Fibroblast of peridontal ligament (primary cell): ENCODE results near the gene VSX2.

Experiments
- DNase-seq: peaks from one replicate; pipeline ENCODE4 v3.0.0-alpha.2; 2010; ENCODE audit errors: extremely low read depth

The VSX2 gene

DNA sequence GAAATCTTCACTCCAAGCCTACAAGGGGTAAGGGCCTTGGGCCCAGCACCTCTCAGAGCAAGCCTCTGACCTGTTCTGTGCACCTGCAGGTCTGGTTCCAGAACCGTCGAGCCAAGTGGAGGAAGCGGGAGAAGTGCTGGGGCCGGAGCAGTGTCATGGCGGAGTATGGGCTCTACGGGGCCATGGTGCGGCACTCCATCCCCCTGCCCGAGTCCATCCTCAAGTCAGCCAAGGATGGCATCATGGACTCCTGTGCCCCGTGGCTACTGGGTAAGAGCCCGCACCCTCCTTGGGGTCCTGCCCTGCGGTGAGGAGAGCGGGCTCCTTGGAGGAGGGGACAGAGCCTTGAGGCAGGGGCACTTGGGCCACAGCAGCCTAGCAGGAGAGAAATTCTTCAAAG is 20.3 kb downstream of the VSX2 start:
- no peak for DNase-seq

DNA sequence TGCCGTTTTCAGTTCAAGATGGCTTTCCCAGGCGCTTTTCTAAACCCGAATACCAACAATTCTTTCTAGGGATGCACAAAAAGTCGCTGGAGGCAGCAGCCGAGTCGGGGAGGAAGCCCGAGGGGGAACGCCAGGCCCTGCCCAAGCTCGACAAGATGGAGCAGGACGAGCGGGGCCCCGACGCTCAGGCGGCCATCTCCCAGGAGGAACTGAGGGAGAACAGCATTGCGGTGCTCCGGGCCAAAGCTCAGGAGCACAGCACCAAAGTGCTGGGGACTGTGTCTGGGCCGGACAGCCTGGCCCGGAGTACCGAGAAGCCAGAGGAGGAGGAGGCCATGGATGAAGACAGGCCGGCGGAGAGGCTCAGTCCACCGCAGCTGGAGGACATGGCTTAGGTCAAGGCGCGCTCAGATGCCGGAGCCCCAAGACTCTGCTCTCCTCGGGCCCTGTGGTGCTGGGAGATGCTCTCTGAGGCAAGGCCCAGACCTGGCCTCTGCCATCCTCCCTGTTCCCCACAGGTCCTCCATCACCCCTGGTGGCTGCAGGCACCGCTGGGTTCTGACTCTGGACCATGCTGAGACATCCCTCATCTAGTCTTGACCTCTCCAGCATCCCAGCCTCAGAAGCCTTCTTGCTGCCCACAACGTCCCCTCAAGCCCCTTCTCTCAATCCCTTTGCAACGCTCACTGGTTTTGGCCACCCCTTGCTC is 21.4 kb downstream of the VSX2 start:
- no peak for DNase-seq

- DNase-seq: no peak
These were observed 22.0 kb downstream of the VSX2 start for GRCh38 chr14:74261288-74261687.

- no peak for DNase-seq
These were observed 22.8 kb downstream of the VSX2 start for GRCh38 chr14:74262076-74262475.

GRCh38 chr14:74263181-74263580 is 23.9 kb downstream of the VSX2 start:
- no peak for DNase-seq

DNA sequence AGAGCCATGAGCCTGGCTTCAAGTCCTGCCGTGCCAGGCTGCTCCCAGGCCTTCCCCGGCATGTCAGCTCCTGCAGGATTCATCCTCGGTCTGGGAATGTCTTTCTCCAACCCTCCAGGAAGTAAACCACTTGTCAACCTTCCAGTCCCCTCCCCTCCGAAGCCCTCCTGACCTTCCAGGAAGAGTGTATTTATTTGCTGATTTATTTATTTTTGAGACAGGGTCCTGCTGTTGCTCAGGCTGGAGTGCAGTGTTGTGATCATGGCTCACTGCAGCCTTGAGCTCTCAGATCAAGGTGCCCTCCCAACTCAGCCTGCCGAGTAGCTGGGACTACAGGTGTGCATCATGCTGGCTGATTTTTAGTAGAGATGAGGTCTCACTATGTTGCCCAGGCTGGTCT is 24.7 kb downstream of the VSX2 start:
- no peak for DNase-seq

GRCh38 chr14:74265301-74265965 is 26.2 kb downstream of the VSX2 start:
- DNase-seq: no peak

DNA sequence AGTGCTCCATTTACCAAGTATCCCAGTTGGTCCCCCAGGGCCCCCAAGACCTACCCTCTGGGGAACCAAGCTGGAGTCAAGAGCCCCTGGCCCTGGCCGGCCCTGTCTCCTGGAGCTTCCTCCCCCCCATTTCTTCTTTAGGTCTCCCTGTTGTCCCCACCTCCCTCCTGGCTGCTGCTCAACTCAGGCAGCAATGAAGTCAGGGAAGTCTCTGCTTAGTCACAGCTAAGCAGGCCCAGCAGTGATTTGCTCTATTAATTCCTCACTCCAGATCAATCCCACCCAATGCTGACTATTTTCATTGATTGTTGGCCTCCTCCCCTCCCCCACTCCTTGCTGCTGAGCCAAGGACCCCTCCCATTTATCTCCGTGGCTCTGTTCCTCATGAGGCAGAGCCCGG is 28.3 kb downstream of the VSX2 start:
- DNase-seq: no peak

DNA sequence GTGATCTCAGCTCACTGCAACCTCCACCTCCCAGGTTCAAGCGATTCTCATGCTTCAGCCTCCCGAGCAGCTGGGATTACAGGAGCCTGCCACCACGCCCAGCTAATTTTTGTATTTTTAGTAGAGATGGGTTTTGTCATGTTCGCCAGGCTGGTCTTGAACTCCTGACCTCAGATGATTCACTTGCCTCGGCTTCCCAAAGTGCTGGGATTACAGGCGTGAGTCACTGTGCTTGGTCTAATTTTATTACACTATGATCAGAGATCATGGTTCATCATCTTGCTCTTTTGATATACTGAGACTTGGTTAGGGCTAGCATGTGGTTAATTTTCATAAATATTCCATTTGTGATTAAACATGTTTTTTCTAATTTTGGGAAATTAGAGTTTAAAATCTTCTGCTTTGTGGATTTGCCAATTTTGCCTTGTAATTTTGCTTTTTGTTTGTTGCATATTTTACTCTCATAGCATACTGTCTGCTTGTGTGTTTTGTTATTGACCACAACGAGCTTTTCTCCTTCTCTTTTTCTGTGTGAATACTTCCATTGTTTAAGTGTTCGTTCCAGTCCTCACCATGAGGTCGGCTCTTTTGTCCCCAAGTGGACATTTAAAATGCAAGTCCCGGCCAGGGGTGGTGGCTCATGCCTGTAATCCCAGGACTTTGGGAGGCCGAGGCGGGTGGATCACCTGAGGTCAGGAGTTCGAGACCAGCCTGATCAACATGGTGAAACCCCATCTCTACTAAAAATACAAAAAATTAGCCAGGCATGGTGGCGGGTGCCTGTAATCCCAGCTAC is 31.3 kb downstream of the VSX2 start:
- DNase-seq: peak; percentile 80

- no peak for DNase-seq
These were observed 32.1 kb downstream of the VSX2 start for GRCh38 chr14:74271365-74271764.

DNA sequence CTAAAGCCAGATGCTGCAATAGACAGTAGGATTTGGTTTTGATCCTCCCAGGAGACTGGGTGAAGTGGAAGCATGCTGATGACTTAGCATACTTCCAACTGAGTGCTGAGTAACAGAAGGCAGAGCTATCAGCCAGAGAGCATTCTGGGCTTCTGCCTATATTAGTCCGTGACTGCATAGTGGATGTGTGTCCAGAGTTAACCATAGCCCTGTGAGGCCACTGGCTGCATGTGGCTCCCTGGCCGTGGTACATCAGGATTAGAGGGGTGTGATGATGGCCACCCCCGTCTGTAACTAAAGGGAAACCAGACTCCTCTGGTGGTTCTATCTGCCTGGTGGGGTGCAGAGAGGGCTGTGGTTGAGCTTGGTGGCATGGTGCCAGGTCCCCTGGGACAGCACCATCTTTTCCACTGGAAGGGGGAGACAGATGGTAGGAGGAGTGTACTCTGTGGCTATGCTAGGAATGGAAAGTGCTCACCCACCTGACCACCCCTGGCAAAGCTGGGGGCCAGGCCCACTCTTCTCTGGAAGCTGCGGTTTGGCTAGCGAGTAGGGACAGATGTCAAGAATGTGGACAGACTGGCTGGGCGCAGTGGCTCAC is 36.1 kb downstream of the VSX2 start:
- peak; percentile 97 for DNase-seq

GRCh38 chr14:74278080-74278479 is 38.8 kb downstream of the VSX2 start:
- no peak for DNase-seq

DNA sequence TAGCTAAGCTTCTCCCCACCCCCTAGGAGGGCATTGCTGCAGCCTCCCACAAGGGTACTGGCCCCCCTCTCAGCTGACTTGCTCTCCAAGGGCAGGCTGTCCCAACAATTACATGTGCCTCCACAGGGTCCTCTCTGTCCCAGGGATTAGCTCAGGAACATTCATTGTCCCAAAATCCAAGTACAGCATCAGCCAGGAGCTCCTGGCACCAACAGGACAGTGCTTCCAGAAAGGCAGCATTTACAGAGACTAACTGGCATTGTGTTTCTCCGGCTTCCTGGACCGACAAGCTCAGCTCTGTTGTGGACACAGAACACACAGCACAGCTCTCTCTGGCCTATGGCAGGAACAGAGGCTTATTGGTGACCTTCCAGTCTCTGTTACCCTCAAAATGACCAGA is 41.8 kb downstream of the VSX2 start:
- no peak for DNase-seq

GRCh38 chr14:74286736-74287135 is 47.5 kb downstream of the VSX2 start:
- DNase-seq: no peak

DNA sequence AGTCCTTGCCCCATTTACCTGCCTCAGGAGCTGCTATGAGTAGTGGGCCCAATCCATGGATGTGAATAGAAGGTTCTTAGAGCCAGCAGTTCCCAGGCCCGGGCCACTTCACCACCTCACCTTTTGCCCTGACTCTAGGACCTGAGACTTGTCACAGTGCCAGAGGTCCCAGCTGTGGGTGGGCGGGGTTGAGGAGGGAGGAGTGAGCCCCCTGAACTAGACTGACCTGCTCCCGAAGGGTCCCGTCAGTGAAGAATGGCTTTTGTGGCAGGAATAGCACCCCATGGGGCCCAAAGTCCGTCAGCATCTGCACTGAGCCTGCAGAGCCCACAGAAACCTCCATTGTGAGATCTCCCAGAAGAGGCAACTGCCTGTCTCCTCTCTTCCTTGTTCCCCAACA is 50.6 kb downstream of the VSX2 start:
- no peak for DNase-seq

GRCh38 chr14:74290415-74290814 is 51.2 kb downstream of the VSX2 start:
- DNase-seq: peak; percentile 23

GRCh38 chr14:74292061-74292460 is 52.8 kb downstream of the VSX2 start:
- no peak for DNase-seq

- no peak for DNase-seq
These were observed 54.4 kb downstream of the VSX2 start for GRCh38 chr14:74293606-74294005.

- DNase-seq: no peak
These were observed 56.8 kb downstream of the VSX2 start for GRCh38 chr14:74296037-74296467.

DNA sequence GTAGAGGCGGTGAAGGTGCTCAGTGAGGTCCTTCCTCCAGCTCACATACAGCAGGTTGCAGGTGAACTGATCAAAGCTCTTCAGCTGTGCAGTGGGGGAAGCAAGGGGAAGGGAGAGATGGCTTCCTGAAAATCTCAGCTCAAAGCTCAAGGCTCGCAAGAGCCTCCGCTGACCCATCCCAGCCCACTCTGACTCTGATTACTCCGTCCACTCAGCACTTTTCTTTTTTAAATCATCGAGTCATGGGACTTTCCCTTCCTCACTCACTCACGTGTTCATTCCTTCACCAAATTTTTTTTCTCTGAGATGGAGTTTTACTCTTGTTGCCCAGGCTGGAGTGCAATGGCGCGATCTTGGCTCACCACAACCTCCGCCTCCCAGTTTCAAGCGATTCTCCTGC is 58.7 kb downstream of the VSX2 start:
- DNase-seq: no peak

DNA sequence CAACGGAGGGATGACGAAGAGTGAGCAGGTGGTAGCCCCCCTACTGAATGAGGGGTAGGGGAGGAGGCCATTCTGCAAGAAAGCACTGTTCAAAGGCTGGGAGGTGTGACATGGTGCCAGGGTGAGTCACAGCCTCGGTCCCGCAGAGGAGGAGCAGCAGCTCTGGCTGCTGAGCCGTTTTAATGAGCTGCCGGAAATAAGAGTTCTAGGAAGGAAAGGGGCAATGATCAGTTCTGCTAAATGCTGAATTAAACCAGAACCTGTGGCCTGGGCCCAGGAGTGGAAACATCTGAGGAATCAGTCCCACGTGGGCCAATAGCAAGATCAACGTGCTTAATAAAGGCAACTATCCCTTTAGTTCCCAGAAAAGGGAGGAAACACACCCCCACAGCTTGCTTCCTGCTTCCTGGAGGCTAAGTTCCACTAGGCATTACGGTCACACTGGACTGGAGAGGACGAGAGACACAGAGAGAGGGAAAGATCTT is 59.9 kb downstream of the VSX2 start:
- no peak for DNase-seq

DNA sequence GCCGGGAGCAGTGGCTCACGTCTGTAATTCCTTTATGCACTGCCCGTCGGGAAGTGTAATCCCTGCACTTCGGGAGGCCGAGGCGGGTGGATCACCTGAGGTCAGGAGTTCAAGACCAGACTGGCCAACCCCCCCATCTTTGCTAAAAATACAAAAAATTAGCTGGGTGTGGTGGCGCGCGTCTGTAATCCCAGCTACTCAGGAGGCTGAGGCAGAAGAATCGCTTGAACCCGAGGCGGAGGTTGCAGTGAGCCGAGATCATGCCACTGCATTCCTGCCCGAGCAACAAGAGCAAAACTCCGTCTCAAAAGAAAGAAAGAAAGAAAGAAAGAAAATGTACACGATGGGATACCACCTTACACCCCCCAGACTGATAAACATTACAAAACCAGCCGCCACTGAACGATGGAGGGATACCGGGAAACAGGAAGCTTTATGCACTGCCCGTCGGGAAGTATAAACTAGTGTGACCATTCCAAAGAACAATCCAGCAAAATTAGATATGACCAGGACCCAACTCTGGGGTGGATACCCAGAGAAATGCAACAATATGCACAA is 62.4 kb downstream of the VSX2 start:
- no peak for DNase-seq
